Superior temporal gyrus (tissue), 1 donor: Measurements from ENCODE around the gene SLC30A10.
"Not testable (repeated sequence)": the region's sequence is repeated elsewhere in the genome, so short reads cannot be mapped to it uniquely, and the experiment has no call there.

Source experiments
- DNase-seq: peaks from one replicate; pipeline ENCODE4 v3.0.0-alpha.2; 2016; ENCODE audit errors: extremely low spot score

Gene SLC30A10

DNA sequence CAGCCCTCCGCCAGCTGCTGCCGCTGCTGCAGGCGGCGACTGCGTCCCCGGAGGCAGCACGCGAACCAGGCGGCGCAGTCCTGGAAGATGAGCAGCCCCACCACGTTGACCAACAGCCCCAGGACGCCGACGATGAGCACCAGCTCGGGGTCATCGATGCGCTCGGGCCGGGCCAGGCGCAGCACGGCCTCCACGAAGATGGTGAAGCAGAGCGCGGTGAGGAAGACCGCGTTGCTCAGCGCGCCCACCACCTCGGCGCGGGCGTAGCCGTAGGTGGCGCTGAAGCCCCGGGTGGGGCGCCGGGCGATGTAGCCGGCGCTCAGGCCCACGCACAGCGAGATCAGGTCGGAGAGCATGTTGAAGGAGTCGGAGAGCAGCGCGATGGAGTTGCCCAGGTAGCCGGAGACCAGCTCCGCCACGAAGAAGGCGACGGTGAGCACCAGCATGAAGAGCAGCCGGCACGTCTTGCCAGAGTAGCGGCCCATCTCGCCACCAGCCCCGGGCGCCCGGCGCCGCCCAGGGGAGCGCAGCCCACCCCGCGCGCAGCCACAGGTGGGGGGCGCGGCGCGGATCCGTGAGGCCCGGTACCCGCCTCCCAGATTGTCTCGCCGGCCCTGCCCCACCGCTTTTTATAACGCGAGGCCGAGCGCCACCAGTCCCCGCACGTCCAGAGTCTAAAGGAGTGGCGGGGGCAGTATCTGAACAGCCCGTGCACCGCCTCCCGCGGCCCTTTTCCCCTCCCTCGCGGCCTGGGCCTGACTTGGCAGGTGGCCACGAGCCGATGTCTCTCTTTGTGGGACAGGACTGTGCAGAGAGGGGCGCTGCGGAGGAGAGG, at the start of gene SLC30A10:
SLC30A10 (minus strand) TSS at position 602 of the 835 bp plus-strand sequence; CDS start at position 485, 117 bp downstream.
- DNase-seq, result no peak

DNA sequence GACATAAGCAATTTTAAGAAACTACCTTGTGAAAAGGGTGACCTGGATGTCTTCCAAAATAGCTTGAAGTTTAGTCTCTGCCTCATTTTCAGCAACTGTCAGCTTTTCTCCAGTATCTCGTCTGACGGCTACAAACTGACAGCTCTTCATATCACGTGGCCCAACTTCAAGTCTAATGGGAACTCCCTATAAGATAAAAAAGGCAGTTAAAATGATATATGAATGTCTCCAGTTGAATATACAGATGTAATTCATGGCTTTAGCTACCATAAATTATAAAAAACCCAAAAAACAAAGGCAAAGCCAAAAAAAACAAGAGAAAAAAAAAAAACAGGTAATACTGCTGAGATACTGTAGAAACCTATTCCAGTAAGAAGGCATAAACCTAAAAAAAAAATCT, 44.9 kb upstream of the SLC30A10 start:
- no peak for DNase-seq

DNA sequence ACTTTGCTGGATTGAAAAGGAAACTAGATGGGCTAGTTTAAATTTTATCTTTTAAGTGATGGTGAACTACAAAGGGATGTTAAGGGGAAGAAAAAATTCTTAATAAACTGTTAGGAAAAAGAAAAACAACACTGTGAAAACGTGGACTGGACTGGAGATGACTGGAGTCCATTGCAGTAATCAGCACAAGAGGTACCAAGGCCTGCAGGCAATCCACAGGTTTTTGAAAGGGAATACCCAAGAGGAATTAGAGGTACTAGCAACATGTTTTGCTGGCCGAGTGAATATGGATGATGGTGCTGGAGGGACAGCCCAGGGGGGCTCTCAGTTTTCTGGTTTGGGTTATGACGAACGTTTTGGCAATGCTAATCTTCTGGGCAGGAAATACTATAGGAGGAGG, 39.0 kb upstream of the SLC30A10 start:
- DNase-seq, result no peak

DNA sequence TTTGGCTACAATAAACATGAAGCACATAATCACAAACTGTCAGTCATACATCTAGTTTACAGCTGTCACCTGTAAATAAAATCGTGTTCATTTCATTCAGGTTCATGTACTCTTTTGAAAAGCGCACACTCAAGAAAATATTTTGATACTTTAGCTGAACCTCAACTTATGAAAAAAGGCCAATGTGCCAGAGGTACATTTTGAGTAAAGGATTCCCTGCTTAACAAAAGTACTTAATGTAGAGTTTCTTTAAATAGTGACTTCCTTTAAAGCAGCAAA, 37.7 kb upstream of the SLC30A10 start:
- DNase-seq, result no peak

DNA sequence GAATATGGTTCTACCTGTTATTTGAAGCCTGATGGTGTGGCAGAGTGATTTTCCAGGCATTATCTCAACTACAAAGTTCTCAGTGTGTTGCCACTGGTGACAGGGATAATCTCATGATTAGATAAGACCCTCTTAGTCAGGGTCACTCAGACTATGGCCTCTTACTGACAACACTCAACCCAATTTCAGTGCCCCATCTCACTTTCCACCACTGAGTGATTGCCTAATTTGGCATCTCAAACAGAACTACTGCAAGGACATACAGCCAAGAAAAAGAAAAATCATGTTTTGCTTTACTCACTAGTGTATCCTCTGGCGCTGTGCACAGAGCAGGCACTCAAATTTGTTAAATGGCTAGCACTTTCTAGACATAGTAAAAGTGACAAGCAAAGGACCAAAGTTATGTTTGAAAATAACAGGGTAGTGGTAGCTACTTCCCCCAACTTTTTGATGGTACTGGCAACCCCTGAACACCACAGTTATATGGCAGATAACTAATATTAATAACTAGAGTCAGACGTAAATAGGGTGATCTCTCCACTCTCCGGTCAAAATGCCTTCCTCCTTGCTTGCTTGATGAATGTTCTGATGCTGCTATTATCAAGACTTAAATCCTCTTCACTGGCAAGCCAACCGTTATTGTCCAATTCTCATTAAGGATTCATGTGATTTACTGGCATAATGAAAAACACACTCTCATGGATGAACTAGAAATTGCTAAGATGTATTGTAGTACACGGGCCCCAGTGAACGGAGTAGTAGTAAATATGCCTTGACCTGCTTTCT, 37.1 kb upstream of the SLC30A10 start:
- DNase-seq, result no peak

DNA sequence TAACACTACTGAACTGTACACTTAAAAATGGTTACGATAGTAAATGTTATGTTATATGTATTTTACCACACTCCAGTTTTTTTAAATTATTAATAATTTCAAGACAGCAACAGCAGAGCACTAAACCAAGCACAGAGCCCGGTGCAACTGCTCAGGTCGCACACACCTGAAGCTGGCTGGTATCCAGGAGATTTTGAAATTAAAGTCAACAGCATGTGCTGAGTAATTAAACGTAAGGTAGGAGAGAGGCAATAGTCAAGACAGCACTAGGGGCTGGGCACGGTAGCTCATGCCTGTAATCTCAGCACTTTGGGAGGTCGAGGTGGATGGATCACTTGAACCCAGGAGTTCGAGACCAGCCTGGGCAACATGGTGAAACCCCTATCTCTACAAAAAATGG, 35.1 kb upstream of the SLC30A10 start:
- DNase-seq, result no peak

DNA sequence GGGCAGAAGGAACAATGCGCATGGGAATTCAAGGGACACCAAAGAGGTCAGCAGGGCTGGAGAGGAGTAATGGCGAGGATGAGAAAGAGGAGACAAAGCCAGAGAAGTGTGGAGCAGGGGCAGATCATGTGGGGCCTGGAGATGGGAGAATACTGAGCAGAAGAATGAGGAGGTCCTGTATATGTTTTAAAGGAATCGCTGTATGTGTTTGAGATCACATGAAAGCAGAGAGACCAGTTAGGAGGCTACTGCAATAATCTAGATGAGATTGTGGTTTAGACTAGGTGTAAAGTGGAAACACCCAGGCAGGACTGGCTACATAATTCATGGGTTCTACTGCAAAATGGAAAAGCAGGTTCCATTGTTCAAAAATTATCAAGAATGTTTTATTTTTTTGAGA, 33.3 kb upstream of the SLC30A10 start:
- DNase-seq, result no peak

DNA sequence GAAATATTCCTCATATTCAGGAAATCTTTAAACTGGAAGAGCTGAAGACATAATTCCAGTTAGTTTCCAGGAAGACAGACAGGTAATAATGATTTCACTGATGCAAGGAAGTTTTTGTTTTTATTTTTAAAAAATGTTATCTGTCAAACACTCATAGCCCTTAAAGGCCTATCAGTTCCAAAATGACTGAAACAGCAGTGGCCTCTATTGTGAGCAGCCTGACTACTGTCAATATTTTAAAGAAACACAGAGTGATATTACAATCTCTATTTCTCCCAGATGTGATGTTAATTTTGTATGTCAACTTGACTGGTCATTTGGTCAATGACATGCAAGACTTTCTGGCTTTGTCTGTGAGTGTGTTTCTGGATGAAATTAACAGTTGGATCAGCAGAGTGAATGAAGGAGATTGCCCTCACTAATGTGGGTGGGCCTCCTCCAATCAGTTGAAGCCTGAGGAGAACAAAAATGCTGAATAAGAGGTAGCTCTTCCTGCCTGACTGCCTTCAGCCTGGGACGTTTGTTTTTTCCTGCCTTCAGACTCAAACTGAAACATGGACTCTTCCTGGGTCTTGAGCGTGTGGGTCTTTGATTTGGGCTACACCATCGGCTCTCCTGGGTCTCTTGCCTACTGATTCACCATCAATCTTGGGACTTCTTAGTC, 31.3 kb upstream of the SLC30A10 start:
- no peak for DNase-seq

DNA sequence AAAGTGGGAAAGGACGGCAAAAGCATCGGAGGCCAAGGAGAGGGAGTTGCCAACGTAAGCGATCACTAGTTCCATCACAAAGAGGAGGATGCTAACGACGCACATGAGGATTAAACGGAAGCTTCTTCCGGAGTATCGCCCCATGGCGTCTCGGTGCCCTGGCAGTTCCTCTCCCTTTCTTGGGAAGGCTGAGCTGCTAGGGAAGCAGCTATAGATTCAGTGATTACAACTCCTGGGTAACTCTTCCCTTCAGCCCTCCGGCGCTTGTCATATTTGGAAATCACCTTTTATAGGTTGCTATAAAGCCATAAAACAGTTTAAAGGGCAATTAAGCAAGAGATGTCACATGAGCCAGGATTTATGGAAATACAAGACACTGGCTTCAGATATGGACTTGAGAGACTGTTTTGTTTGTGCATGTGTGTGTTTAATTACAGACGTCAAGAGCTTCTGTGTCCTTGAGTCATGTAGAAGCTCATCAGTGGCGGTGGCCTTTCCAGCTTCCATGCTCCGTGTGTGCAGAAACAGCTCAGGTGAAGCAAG, 30.6 kb upstream of the SLC30A10 start:
- DNase-seq, result no peak

DNA sequence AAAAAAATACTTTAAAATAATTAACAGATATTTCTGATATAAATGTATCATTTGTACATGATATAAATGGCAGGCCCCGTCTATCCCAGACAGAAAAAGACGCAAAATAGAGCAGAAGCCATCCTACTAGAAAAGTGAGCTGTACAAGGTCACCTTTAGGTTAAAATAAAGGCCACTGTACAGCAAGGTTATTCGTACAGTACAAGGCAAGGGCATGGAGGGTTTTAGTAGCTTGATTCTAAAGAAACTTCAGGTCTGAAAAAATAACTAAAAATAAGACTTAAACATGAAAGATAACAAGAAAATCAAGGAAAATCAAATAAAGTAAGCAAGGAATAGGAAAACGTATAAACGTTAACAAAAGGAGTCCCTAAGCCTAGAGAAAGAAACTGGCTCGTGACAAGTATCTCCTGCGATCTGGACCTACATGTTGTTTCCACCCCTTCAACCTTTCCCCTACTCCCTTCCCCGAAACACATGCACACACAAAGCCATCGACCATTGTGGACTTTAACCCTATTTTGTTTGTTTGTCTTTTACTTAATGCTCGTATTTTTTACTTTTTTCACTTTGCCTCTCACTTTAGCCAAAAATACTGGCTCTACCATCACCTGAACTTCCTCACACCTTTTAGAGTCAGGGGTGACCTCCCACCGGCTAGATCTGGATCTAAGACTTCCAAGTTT, 26.5 kb upstream of the SLC30A10 start:
- no peak for DNase-seq

DNA sequence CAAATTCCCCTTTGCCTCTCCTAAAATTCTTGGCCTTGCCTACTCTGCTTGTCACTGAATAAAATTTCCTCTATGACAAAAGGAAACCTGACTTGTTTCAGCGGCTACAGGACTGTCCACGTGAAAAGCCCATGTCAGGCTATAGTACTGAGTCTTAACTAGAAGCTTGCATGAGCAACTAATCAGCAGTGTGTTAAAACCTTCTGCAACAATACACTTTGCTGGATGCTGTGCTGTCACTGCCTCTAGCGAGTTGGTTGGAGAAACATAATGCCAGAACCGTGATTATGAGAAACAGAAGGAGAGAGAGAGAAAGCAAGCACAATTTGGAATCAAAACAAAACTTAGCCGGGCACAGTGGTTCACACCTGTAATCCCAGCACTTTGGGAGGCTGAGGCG, 25.7 kb upstream of the SLC30A10 start:
- no peak for DNase-seq

DNA sequence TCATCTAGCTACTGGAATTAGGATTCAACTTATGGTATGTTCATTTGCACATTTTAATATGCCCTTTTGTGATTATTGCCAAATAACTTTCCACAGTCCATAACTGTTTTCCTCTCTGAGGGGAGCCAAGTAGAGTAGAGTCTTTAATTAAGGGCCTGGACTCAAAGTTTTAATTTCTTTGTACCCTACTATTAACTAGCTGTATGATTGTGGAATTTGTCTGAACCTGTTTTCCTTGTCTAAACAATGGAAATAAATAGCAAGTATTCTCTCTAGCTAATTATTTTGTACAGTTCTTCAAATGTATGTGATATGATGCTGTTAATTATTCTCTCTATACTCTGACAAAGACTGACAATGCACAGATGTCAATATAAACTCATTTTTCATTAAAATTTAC, 24.0 kb upstream of the SLC30A10 start:
- no peak for DNase-seq

DNA sequence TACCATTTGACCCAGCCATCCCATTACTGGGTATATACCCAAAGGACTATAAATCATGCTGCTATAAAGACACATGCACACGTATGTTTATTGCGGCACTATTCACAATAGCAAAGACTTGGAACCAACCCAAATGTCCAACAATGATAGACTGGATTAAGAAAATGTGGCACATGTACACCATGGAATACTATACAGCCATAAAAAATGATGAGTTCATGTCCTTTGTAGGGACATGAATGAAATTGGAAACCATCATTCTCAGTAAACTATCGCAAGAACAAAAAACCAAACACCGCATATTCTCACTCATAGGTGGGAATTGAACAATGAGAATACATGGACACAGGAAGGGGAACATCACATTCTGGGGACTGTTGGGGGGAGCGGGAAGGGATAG, 20.9 kb upstream of the SLC30A10 start:
- not testable (repeated sequence) for DNase-seq

DNA sequence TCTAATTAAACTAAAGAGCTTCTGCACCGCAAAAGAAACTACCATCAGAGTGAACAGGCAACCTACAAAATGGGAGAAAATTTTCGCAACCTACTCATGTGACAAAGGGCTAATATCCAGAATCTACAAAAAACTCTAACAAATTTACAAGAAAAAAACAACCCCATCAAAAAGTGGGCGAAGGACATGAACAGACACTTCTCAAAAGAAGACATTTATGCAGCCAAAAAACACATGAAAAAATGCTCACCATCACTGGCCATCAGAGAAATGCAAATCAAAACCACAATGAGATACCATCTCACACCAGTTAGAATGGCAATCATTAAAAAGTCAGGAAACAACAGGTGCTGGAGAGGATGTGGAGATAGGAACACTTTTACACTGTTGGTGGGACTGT, 20.4 kb upstream of the SLC30A10 start:
- DNase-seq, result not testable (repeated sequence)

DNA sequence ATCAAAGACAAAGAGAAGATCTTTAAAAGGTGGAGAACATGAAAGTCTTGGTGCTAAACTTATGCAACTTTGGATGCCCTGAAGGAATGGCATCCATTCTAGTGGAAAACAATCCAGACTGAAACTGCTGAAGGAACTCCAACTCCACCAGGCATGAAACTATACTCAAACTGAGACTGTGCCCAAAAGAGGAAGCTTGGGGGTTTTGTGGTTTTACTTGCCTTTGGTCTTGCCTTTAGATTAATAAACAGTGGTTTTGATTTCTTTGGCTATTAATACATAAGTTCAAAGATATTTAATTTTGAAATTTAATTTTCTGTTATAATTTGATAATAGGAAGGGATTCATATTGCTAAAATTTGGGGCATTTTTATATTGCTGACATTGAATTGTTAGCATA, 17.4 kb upstream of the SLC30A10 start:
- DNase-seq, result no peak

DNA sequence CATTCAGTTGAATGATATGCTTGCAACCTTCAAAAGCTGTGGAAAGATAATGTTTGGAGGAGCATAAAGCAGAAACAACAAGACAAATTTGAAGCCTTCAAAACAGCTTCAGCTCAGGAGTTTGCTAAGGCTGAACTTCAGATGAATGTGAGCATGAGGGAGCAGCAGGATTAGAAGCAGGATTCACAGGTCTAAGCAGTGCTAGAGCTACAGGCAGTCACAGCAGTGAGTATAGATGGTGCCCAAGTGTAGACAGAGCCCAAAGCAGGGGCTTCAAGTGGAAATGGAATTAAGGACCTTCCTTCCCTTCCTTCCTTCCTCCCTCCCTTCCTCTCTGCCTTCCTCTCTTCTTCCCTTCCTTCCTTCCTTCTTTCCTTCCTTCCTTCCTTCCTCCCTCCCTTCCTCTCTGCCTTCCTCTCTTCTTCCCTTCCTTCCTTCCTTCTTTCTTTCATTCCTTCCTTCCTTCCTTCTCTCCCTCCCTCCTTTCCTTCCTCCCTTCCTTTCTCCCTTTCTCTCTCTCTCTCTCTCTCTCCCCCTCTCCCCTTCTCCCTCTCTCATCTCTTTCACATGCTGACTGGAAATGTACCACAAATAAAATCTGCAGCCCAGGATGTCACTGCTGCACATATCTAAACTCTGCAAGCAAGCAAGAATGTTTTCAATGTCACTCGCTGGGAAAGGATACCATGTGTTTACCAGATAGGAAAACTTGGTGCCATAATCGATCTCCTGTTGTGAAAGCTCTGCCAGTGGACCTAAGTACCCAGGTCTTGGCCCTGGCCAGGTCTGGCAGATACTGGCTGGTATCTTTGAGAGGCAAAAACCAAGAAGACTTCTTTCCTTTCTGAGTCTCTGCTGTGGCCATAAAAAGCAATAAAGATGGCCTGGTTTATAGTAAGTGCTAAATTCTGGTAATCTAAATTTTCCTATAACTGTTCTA, 13.1 kb upstream of the SLC30A10 start:
- DNase-seq, result no peak

DNA sequence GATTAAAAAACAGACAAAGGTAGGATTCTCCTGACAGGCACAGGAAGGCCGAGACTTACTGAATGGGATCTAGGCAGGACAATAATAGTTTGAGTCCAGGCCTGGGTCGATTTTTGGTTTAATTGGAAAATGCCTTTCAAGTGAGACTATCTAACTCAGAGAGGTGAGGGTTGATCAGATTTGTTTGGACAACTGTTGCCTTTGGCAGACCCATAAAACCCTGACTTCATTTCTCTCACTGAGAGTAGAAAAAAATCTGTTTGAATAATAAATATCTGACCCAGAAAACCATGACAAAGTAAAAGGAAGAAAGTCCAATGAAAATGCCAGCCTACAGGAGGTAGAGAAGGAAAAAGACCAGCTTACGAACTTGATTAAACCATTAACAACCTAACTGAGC, 12.3 kb upstream of the SLC30A10 start:
- DNase-seq, result no peak

DNA sequence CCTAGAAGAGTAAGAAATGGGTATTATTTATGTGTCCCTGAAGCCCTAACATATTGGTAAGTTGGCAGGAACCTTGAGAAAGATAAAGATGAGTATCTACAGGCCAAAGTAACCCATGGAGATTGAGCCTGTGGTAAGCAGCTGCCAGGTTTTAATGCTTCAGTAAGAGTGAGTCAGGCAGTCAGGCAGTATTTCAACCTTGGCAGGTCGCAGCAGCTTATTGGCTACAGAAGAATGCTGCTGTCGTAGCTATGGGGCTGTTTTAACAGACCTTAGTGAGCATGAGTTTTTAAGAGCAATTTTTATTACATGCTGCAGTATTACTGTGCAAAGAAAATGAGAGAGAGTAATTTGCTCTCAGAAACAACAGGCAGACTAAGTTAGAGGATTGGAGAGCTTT, 10.3 kb upstream of the SLC30A10 start:
- no peak for DNase-seq

DNA sequence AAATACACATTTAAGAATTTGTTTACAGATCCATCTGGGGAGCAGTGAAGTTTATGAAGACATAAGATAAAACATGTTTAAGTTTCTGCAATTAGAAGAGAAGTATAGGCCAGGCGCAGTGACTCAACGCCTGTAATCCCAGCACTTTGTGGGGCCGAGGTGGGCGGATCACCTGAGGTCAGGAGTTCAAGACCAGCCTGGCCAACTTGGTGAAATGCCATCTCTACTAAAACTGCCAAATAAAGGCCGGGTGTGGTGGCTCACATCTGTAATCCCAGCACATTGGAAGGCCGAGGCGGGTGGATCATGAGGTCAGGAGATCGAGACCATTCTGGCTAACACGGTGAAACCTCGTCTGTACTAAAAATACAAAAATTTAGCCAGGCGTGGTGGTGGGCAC, 5.4 kb upstream of the SLC30A10 start:
- not testable (repeated sequence) for DNase-seq

DNA sequence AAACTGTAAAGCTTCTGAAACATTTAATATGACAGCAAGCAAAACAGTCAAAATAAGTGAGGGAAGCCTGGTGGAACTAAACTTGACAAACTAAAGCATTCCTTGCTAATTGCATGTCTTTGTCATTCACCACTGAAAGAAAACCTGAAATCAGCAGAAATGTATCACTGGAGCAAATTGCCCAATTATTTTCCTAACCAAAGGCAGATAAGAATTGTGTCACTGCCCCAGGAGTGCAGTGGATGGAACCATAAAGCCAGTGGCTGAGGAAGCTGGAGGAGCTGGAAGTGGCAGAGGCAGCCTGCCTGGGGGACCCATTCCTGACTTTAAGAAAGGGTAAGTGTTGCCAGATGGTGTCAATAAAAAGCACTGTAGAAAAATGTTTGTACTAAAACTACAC, 2.7 kb upstream of the SLC30A10 start:
- DNase-seq, result no peak

DNA sequence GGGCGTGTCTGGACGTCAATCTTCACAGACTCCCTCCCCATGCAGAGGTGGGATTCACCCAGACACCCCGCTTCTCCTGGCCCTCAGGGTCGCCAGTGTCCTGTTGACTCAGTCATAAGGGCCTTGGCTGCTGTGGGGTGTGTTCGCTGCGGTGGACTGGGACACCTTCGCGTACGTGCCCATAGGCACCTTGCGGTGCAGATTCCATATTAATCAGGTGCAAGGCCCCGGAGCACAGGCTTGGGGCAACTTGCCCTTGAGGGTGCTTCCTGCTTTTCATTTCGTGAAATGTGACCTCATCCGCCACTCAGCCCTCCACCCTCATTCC, 398 bp upstream of the SLC30A10 start:
- no peak for DNase-seq
